ENCODE measurements around the gene B3GAT1.

DNA sequence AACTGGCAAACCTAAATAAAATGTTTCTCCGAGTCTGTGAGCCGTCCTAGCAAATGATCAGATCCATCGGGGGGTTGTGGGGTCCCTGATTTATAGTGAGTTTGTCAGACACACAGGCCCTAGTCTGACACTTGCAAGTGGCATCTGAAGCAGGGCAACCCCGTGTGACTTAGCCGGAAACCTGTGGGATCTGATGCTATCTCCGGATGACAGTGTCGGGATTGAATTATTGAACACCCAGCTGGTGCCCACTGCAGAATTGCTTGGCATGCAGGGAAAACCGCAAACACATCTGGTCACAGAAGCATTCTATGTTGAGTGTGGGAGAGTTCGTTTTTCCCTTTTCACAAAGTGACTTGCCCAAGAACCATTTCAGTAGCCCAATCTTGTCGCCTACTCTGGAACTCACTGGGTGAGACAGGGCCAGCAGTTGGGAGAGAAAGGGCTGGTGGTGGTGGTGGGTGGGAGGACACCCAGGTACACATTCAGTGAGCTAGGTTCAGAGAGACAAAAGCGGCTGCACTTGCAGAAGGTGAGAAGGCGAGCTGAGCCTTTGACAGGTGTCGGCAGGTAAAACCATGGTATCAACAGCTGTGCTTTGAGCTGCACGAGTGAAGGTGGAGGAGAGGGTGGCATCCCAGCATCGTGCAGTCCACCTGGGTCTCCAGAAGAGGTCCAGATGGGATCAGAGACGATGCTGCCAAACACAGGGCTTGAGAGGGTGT is 33.7 kb upstream of the B3GAT1 start:
- TF ChIP-seq, protein P1, sequence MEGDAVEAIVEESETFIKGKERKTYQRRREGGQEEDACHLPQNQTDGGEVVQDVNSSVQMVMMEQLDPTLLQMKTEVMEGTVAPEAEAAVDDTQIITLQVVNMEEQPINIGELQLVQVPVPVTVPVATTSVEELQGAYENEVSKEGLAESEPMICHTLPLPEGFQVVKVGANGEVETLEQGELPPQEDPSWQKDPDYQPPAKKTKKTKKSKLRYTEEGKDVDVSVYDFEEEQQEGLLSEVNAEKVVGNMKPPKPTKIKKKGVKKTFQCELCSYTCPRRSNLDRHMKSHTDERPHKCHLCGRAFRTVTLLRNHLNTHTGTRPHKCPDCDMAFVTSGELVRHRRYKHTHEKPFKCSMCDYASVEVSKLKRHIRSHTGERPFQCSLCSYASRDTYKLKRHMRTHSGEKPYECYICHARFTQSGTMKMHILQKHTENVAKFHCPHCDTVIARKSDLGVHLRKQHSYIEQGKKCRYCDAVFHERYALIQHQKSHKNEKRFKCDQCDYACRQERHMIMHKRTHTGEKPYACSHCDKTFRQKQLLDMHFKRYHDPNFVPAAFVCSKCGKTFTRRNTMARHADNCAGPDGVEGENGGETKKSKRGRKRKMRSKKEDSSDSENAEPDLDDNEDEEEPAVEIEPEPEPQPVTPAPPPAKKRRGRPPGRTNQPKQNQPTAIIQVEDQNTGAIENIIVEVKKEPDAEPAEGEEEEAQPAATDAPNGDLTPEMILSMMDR (IDR thresholded peaks at IDR 0.05; ENCODE audit: borderline replicate concordance, extremely low read depth, low read length, poor library complexity, severe bottlenecking): no peak
- TF ChIP-seq EZH2 (IDR thresholded peaks at IDR 0.05; ENCODE audit: borderline replicate concordance, low read depth, low read length, severe bottlenecking): no peak

Measured in DND-41 (cell line).